ENCODE measurements around the gene TPCN1. TPM values are rescaled to one million over a fixed set of nuclear protein-coding genes. Genes with fewer than 3 reads are reported as not detected.

TPCN1 gene
- total RNA-seq, 4 donors from 2014 or later = 16.5 to 38.4 (median 28.8) TPM

GRCh38 chr12:113266106-113266895 is 45.0 kb downstream of the TPCN1 start:
- WGBS, 2 donors = 94% methylated on average over 23 of the region's 23 CpGs
- TF ChIP-seq CTCF (IDR thresholded peaks at IDR 0.05) (no peak), POLR2A (IDR thresholded peaks at IDR 0.05) (no peak)
- intact Hi-C loops (cut with DNase I; ENCODE audit: low total_unique reads) = no loop called here
- DNase-seq (ENCODE audit: low spot score in 2 of 2) = no peak
- no peak overlapping the region for H3K4me3 ChIP-seq (ENCODE audit: low read depth, poor library complexity, severe bottlenecking)

- intact Hi-C loops (cut with DNase I; ENCODE audit: low total_unique reads) = no loop called here
- no peak for DNase-seq (ENCODE audit: low spot score in 2 of 2)
- H3K4me3 ChIP-seq (ENCODE audit: low read depth, poor library complexity, severe bottlenecking) = no peak overlapping the region
- TF ChIP-seq POLR2A (IDR thresholded peaks at IDR 0.05) = no peak
- no peak for TF ChIP-seq CTCF (IDR thresholded peaks at IDR 0.05)
- WGBS, 2 donors = 90 to 94% methylated on average over 7 of the region's 7 CpGs
Observed at GRCh38 chr12:113267621-113268020, 46.4 kb downstream of the TPCN1 start.

- WGBS, 2 donors = 96 to 98% methylated on average over 12 of the region's 12 CpGs
- intact Hi-C loops (cut with DNase I; ENCODE audit: low total_unique reads) = no loop called here
- no peak for DNase-seq (ENCODE audit: low spot score in 2 of 2)
- H3K4me3 ChIP-seq (ENCODE audit: low read depth, poor library complexity, severe bottlenecking) = no peak overlapping the region
- no peak for TF ChIP-seq CTCF (IDR thresholded peaks at IDR 0.05)
- no peak for TF ChIP-seq POLR2A (IDR thresholded peaks at IDR 0.05)
Observed at GRCh38 chr12:113268136-113268535, 46.9 kb downstream of the TPCN1 start.

GRCh38 chr12:113268621-113269020 is 47.4 kb downstream of the TPCN1 start:
- no peak overlapping the region for H3K4me3 ChIP-seq (ENCODE audit: low read depth, poor library complexity, severe bottlenecking)
- intact Hi-C loops (cut with DNase I; ENCODE audit: low total_unique reads) = no loop called here
- 92 to 94% methylated on average over 15 to 18 of the region's 19 CpGs for WGBS, 2 donors
- TF ChIP-seq CTCF (IDR thresholded peaks at IDR 0.05) (no peak), POLR2A (IDR thresholded peaks at IDR 0.05) (no peak)
- DNase-seq (ENCODE audit: low spot score in 2 of 2) = no peak

GRCh38 chr12:113269257-113269943 is 48.1 kb downstream of the TPCN1 start:
- DNase-seq (ENCODE audit: low spot score in 2 of 2) = no peak

More at GRCh38 chr12:113269257-113269943, 48.1 kb downstream of the TPCN1 start:
- no peak for TF ChIP-seq POLR2A (IDR thresholded peaks at IDR 0.05)
- TF ChIP-seq CTCF (IDR thresholded peaks at IDR 0.05) = no peak
- 96 to 97% methylated on average over 12 of the region's 12 CpGs for WGBS, 2 donors
- H3K4me3 ChIP-seq (ENCODE audit: low read depth, poor library complexity, severe bottlenecking) = no peak overlapping the region
- intact Hi-C loops (cut with DNase I; ENCODE audit: low total_unique reads) = no loop called here
